Mucosa of gallbladder (tissue), 1 donor: ENCODE results near the gene NT5DC2. TPM values are rescaled to one million over a fixed set of nuclear protein-coding genes. Genes with fewer than 3 reads are reported as not detected.
A peak's percentile ranks its signal among the peaks of the same experiment; 100 is the strongest.
"Not testable (repeated sequence)": the region's sequence is repeated elsewhere in the genome, so short reads cannot be mapped to it uniquely, and the experiment has no call there.

Experiments
- DNase-seq: peaks from one replicate; pipeline ENCODE4 v3.0.0-alpha.2; 2020; ENCODE audit warnings: low spot score
- total RNA-seq: library from RNA; stranded (reverse); gene quantifications from one replicate; pipeline ENCODE4 v1.2.1, GENCODE V29; 2021
- donor health status: DM: no; HTN: no; CAD: no.

Gene NT5DC2
- total RNA-seq, 1 donor from 2014 or later = 20.3 TPM

GRCh38 chr3:52537165-52537620 lies 3.5 kb upstream of the NT5DC2 start:
- DNase-seq = no peak

- DNase-seq = peak; percentile 98
These were observed 2.9 kb upstream of the NT5DC2 start, which contains the start of gene UQCC5 for GRCh38 chr3:52536369-52537164. Gene UQCC5 (plus strand): TSS chr3:52536605. CDS start chr3:52536756, 151 bp downstream.

- DNase-seq = no peak
These were observed 2.4 kb upstream of the NT5DC2 start for GRCh38 chr3:52536112-52536368.

- no peak for DNase-seq
These were observed 1.9 kb upstream of the NT5DC2 start for GRCh38 chr3:52535411-52536111.

- DNase-seq = no peak
These were observed 875 bp upstream of the NT5DC2 start for GRCh38 chr3:52534281-52535183.

- DNase-seq = no peak
These were observed 627 bp downstream of the NT5DC2 start for GRCh38 chr3:52532838-52533622.

- no peak for DNase-seq
These were observed 1.2 kb downstream of the NT5DC2 start for GRCh38 chr3:52532517-52532837.

GRCh38 chr3:52531860-52532516 lies 1.7 kb downstream of the NT5DC2 start:
- DNase-seq = no peak

GRCh38 chr3:52530918-52531826 lies 2.5 kb downstream of the NT5DC2 start:
- no peak for DNase-seq

GRCh38 chr3:52529376-52530333 lies 4.0 kb downstream of the NT5DC2 start:
- DNase-seq = no peak

- no peak for DNase-seq
These were observed 4.9 kb downstream of the NT5DC2 start for GRCh38 chr3:52528586-52529375.

- no peak for DNase-seq
These were observed 5.7 kb downstream of the NT5DC2 start for GRCh38 chr3:52527732-52528585.

GRCh38 chr3:52527039-52527731 lies 6.5 kb downstream of the NT5DC2 start:
- no peak for DNase-seq

GRCh38 chr3:52526671-52527038 lies 7.0 kb downstream of the NT5DC2 start:
- not testable (repeated sequence) for DNase-seq

- DNase-seq = no peak
These were observed 7.7 kb downstream of the NT5DC2 start for GRCh38 chr3:52525680-52526561.
